GM21825 (cell line): ENCODE data around the gene CXCR5.

Experiments used
- ATAC-seq: cut with Tn5 transposase; IDR thresholded peaks from one replicate; pipeline ENCODE4 v1.9.1; 2021; ENCODE audit warnings: mild to moderate bottlenecking, moderate library complexity; ENCODE audit not compliant: unreplicated experiment

Gene CXCR5

DNA sequence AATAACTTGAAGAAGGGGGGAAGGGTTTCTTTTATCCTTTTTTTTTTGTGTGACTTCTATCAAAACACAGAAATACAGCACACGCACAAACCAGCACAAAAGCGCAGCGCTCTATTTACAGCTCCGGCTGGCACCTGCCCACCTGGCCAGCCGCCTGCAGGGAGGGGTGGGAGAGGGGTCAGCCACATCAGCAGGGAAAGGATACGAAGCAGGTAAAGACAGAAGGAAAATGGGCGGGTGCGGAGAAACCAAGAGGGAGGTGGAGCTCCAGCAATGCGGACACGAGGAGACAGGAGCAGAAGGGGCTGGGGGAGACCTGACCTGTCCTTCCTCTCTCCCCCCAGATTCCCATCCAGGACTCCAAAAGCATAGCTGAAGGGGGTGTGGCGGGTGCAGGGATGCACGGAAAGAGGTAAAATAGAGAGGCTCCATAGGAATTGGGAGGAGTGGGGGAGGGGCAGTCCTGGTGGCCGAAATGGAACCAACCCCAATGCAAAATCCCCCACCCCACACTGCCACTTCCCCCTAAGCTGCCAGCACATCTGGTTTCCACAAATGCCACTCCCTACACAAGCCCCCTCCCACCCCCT lies 14.1 kb downstream of the CXCR5 start:
- no peak for ATAC-seq

DNA sequence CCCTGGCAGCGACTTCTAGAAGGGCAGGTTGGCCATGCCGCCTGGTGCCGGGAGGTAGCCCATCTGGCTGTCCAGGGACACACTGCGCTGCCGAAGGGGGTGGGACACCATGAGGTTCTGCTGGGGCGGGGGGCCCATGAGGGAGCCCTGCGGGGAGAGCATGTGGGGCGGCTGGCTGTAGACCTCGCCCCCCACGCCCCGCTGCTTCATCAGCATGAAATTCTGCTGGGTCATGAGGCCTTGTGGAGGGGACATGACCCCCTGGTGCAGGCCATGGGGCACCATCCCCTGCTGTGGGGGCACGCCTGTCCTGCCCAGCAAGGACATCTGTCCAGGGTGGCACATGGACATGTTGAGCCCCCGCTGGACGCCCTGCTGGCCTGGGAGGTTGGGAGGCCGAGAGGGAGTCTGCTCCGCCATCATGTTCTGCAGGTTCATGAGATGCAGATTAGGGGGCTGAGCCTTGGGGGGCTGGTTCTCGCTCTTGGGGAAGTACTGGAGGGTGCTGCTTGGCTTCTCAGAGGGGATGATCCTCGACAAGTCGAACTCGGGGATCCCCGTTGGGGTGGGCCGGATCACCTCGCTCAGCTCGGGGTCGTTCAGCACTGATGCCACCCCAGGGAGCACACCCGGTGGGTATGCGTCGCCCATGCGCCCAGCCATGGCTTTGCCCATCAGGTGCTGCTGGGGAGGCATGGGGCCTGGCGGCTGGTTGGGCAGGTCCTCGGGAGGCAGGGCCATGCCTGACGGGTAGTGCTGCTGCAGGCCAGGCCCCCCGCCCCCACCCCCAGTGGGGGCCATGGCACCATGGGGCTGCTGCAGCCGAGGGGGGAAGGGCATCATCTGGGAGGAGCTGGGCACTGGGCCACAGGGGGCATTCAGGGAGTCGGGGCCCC lies 15.0 kb downstream of the CXCR5 start:
- no peak for ATAC-seq

DNA sequence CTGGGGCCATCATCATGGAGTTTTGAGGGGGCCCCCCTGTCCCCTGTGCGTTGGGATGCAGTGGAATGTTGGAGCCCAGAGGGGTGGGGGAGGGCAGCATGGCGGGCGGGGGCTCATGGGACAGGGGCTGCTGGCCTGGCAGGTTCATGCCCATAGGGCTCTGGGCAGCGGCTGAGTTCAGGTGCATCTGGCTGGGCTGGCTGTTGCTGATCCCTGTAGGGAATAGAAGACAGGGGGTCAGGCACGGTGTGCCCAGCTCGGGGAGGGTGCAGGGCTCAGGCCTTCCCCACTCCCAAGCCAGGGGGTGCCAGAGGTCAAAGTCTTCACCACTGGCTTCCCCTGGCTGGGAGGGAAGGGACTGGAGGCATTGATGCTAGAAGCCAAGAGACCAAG lies 15.6 kb downstream of the CXCR5 start:
- ATAC-seq = no peak

DNA sequence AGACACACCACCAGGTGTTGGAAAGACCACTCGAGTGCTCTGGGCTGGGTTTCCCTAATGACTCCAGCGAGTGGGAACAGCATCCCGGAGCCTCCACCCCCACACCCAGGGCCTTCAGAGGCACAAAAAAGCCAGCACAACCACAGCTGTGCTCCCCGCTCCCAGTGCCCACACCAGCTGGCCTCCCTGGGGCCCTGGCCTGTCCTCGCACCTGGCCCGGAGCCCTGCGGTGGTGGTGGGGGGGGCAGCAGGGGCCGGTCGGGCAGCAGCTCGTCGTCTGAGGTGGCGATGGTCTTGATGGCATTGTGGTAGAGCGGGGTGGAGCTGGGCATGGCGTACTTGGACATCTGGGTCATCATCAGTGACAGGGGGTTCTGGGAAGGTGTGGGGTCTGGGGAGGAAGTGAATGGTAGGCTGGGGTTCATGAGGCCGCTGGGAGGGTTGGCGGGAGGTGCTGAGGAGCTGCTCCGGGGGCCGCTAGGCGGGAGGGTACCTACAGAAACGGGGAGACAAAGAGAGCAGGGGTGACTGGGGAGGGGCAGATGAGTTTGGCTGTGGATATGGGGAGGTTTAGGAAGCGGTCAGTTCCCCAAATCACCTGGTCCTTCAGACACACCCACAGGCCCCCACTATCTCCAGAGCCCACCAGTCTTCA lies 16.1 kb downstream of the CXCR5 start:
- no peak for ATAC-seq

DNA sequence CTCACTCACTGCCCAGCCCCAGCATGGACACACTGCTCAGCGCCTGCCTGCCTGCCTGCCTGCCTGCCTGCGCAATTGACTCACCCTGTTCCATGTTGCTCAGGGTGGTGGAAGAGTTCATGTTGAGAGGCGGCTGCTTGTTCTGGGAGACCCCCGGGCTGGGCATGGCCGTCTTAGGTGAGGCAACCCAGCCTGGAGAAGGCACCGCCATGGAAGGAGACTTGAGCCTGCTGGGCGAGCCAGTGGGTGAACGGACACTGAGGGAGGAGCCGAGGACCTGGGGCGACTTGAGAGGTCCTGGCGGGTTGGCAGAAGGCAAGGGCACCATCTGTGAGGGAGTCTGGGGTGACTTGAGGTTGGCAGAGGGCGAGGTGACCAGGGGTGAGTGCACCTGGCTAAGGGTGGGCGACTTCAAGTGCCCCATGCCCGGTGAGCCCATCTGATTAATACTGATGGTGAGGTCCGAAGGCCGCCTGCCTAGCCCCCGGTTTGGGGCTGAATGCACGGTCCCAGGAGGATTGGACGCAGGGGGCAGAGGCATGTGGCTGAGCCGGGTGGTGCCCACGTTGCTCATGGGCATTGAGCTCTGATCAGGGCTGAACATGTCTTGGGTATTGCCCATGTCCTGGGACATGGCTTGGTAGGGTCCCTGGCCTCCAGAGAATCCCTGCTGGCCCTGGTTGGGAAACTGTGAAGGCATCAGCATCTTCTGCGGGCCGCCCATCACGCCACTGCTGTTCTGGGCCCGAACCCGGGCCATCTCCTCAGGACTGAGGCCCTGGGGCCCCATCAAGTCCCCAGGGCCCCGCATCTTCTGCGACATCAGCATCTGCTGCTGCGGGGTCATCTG lies 17.1 kb downstream of the CXCR5 start:
- ATAC-seq = no peak

DNA sequence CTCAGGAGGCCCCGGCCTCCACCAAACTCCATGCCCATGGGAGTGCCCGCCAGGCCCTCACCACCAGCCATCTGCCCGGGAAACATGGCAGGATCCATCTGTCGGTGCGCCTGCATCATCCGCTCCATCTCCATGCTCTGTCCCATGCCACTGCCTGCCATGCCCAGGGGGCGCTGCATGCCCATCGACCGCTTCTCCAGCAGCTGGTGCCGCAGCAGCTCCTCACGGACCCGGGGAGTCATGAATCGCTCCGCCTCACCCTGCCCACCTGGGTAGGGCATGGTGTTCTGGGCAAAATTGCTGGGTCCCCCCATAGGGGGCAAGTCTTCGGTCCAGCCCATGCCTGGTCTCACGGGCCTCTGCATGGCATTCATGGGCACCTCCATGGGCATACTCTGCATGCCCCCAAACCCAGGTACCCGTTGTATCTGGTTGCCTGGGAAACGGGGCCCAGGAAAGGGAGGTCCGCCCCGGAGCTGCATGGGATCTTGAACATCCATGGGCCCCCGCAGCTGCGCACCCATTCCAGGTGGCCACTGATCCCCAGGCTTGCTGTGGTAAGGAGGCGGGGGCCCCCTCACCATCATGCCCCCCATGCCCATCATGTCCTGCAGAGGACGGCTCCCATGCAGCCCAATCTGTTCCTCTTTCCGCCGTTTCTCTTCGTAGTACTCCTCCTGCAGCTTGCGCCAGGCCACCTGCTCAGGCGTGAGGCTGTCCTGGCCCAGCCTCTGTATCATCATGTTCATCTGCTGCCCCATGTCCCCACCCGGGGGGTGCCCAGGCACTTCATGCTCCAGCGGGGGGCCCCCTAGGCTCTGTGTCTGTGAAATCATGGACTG lies 18.0 kb downstream of the CXCR5 start:
- no peak for ATAC-seq

DNA sequence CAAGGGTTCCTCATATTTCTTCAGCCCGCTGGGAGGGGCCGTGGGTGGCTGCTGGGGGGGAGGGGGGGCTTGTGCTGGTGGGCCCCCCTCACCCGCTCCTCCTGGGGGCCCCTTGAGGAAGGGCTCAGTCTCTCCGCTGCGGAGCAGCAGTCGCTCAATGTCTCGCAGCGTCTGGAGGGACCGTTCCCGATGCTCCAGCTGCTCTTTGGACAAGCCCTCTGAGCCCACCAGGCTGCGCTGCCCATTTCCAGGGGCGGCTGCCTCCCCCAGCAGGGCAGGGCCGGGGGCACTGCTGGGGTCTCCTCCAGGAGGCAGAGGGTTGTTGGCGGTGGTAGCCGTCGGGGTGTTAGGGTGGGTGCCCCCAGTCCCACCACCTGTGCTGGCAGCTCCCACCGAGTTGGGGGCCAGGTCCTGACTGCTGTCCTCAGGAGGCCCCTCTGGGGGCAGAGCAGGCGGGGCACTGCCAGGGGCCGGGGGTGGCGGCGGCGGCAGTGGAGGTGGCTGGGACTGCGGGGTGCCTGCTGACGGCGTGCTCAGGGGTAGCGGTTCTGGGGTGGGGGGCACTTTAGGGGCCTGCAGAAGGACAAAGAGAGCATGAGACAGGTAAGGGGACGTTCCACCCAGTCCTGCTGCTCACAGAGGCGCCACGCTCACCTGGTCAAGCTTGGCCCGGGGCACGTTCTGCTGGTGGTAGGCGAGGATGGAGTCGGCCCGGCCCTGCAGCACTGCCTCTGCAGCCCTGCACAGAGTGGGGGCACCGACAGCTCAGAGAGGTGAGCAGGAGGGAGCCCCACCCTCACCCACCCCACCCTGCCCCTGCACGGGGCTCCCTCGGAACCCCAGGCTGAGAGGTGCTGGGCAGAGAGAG lies 18.9 kb downstream of the CXCR5 start:
- ATAC-seq = no peak

DNA sequence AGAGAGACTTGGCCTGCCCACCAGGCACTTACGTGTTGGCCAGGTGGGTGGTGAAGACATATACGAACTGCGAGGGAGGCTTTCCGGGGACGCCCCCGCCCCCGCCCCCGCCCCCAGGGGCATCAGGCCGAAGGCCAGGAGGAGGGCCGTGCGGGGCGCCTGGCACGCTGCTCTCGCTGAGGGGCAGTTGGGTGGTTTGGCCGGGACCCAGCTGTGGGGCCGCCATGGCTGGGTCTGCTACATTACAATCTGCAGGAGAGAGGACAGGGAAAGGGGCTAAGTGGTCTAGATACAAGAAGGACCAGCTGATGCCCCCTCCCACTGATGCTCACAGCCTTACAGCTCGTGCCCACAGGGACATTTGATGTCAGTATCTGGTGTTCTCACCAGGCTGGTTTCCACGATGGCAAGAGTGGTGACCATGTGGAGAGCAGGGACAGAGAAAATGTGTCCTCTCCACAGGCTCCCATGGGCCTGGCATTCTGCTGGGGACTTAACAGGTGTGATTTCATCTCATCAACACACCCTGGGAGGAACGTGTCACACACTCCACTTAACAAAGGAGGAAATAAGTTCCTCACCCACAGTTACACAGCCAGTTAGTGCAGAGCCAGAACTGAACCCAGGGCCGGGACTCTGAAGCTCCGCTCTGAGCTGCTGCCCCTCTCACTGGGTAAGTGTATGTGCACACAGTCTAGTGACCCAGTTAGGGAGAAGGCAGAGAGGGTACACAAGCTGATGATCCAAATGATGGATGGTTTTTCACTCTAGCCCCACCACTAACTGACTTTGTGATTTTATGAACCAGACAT lies 19.7 kb downstream of the CXCR5 start:
- ATAC-seq = no peak

DNA sequence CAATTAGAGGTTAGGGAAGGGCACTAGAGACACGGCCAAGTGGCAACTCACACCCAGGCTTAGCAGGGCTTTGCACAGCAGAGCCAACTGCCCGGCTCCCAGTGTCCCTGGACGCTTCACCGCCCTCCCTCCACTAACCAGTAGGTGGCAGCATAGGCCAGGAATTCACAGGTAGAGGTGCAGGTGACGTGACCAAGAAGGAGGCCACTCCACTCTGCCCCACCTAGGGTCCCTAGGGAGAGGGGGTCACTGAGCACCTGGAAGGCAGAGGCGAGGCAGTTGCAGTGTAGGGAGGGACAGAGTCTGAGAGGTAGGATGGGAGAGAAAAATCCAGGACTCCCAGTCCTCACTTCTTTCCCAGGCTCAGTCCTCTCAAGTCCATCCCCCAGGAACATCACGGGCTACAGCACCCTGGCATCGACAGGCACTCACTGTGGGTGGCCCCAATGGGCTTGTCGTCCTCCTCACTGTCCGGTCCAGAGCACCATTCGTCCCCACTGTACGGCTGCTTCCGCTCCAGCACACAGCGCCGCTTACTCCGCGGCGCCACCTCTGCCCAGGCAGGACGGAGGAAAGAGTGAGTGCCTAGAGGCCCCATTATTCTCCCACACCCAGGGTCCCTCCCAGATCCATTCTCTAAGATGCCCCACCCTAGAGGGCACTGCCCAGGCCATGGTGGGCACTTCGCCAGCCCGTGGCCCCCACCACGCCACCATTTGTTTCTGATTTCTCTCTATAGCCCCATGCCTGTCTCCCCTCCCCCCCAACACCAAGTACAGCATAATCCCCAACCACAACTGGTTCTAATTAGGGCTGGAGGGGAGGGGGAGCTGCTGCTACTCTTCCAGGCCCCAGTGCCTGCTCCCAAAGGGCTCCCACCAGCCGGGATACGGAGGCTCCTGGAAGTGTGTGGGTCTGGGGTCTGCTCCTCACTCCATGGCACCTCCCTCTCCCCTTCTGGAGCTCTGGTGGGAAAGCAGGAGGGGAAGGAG lies 23.7 kb downstream of the CXCR5 start:
- peak; percentile 67 for ATAC-seq

DNA sequence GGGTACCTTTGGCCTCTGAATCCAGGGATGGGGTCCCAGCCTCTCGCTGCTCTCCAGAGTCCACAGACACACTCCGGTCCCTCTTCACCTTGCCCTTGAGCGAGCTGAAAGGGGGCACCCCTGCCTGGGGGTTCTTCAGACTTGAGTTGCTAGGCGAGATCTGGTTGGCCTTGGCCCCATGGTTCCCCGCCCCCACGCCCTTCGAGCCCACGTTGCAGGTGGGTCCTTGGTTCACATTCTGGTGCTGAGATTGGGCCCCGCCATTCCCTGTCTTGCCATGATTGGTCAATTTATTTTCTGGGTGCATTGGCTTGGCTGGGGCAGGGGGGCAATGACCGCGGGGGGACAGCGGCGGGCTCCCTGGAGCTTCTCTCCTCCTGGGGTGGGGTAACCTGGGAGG lies 24.6 kb downstream of the CXCR5 start:
- ATAC-seq = no peak

DNA sequence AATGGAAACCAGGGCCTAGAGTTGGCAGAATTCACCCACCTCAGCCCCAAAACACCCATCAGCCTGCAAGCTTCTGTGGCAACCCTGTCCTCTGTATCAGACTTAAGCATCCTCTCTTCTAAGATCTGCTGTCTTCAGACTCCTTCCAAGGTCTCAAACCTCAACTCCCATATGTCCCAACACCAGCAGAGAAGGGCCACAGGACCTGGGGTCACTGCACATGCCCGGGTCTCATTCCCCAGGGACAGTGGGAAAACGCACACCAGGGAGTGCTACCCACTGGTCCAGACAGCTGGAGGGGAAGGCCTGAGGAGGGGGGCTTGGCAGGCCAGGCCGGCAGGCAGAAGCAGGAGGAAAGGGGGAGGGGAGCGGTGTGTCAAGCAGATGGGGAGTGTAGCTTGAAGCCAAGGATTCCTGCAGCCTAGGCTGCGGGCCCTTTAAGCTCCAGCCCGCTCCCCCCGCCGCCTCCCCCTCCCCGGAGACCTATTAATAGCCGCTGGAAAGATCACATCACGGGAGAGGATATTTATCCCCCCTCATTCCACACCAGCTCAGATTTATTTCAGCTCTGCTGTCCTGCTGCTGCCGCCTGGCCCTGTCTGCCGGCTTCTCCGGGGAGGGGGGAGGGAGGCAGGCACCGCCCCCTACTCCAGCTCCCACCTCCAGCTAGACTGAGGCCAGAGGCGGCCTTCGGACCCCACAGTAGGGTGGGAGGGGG lies 25.4 kb downstream of the CXCR5 start:
- ATAC-seq = no peak

DNA sequence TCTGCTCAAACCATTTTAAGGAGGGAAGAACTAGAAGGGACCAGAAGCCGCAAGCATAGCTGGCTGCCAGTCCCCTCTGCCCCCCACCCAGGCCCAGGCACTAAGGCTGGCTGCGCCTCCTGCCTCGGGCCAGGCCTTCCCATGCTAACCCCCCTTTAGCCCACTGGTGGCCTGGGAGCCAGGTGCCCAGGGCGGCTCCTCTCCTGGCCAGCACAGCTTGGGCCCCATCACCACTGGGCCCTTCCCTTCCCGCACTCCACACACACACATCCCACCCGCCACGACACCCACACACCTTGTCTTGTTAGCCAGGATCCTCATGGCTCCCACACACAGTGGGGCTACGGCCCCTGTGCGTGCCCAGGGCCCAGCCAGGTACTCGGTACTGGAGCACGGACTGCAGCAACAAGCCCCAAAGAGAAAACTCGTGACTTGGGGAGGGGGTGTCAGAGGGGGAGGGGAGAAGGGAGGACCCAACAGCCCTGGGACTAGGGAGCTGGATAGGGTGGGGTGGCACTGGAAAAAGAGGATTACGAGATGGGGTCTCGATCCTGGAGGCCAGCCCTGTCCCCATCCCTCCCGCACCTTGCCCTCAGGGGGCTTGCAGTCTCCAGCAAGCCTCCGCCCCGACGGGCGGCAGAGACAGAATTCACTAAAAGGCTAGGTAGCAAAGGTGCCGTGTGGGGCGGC lies 26.1 kb downstream of the CXCR5 start:
- ATAC-seq = no peak

DNA sequence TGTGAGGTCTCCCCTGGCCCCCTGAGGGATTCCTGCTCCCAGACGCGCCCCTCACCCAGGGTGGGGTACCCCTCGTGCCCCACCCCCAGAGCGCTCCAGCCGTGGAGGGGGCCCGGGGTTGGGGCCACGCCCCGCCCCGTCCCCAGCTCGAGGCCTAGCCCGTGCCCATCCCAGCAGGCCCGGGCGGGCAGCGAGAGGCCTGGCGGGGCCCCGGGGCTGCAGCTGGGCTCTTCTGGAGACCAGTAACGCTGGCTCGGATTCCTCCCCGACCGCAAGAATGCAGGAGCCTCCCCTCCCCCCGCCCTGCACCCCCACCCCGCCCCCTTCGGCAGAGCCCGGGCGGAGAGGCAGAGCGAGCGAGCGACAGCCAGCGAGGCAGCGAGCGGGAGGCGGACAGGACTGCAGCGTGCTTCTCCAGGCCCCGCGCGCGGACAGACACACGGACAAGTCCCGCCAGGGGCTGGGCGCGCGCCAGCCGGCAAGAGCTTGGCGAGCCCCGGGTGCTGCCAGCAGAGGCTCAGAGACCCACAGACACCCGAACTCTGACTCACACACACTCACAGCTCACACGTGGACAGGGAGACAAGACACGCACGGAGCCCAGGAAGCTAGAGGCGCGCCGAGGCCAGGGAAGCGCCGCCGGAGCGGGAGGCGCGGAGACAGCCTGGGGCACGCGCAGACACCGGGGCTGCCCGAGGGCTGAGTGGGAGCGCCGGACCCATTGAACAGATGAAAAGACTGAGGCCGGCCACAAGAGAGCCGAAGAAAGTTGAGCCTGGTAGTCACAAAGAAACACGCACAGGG lies 26.8 kb downstream of the CXCR5 start:
- no peak for ATAC-seq

DNA sequence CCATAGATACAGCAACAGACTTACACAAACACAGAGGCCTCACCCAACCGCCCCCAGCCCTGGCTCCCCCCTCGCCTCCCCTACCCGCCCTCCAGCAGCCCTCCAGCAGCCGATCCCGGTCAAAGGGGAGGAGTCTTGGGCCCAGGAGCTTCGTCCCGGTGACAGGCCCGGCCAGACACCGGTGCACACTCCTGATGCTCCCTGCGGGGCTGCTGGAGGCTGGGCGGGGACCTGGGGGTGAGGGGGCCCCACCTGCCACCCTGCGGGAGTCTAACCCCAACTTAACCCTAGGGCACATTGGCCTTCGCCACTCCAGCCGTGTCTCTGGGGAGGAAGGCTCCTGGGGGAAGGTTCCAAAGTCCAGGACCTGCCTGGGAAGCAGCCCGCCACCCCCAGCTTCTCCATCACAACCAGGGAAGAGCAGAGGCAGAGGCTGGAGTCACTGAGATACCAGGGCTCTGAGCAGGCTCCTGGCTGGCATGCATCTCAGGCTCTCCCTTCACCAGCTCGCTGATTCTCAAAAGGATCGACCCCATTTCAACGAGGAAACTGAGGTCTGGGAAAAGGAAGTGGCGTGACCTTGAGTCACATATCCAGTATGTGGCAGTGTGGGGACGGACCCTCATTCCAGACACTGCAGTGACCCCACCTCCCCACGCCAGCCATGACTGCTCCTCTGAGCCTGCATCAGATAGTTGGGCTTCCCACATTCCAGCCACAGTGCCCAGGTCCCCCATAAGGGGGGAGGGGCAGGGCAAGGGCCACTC lies 27.6 kb downstream of the CXCR5 start:
- no peak for ATAC-seq
